ENCODE results near the gene SCAP.
A peak's percentile ranks its signal among the peaks of the same experiment; 100 is the strongest.

SCAP gene

DNA sequence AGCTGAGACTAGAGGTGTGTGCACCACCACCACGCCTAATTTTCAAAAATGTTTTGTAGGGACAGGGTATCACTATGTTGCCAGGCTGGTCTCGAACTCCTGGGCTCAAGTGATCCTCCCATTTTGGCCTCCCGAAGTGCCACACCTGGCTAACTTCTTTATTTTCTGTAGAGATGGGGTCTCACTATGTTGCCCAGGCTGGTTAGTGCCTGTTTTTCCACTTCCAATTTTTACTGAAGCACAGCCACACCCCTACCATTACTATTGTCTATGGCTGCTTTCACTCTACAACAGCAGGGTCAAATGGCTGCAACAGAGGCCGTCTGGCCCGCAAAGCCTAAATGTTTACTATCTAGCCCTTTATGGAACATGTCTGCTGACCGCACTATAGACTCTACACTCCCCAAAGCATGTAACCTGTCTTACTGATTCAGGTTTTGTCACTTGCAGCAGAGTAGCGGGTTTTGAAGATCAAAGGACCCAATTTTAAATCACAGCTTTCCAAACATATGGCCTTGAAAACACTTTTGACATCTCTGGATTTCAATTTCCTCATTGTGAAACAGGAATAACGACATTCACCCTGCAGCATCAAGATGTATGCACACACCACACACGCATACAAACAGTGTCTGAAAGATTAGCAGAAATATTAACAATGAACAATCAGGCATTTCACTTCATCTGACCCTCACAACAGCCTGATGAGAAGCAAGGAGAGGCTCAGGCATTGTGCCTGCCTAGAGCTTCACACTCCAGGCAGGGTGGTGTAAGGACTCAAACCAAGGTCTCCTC lies 46.1 kb downstream of the SCAP start:
- DNase-seq = no peak

DNA sequence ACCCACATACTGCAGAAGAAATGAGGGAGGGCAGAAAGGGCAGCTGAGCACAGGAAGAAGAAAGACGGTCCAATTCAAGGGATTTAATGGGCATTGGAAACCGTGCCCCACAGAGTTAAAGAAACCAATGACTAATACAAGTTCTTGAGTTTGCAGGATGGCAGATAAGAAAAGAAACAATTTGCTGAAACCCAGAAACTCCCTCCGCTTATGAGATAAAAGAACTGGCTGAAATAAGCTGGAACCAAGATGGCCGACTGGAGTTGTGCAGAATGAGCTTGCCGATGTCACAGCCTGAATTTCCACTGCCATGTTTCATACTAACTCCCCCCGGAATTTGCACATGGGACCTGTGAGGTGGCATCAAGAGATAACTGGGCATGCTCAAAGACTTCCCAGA lies 47.1 kb downstream of the SCAP start:
- no peak for DNase-seq

DNA sequence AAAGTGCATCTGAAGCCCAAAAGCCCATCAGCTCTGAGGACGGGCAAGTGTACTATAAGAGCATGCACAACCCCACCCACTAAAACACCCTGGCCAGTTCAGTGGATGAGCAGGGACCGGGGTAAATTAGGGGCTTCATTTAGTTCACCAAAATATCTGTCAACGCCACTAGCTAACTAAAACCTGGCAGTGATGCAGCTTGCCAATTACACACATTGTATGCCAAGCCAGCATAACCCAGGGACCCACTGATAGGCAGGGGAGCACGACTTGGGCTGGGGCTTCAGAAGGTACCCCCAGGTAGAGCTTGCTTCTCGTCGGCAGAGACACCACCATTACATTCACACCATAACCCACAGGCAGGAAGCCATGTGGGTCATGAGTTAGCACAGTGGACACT lies 47.9 kb downstream of the SCAP start:
- no peak for DNase-seq

DNA sequence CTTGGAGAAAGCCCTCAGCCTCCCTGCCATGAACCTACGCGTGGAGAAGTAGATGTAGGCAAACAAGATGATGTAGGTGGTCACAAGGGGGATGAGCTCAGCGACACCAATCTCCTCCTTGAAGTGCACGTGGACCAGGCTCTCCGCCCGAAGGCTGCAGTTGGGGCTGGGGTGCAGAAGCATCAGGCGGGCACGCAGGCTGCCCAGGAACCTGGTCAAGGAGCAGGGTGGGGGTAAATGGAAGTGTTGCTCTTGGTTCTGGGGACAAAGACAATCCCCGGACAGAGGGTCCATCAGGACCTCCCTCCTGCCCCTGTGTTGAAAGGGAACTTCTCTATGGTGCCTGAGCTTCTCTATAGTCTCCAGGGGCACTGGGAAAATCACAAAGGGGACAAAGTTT lies 49.8 kb downstream of the SCAP start:
- DNase-seq = no peak

DNA sequence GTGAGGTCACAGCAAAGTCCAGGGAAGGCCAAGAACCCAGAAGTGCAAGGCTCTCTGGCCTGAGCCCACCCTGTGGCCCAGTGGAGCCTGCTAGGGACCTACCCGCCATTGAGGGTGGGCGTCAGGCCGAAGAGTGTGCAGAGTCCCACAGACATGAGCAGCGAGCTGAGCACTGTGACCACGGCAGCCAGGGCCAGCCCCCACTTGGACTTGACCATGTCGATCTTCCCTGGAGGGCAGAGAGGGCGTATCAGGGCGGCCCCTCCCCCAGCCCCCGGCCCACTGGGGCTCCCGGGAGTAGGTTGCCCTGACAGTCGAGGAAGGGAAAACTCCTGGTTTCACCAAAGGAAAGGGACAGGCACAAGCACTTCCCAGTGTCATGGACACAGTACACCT lies 50.4 kb downstream of the SCAP start:
- DNase-seq = no peak

DNA sequence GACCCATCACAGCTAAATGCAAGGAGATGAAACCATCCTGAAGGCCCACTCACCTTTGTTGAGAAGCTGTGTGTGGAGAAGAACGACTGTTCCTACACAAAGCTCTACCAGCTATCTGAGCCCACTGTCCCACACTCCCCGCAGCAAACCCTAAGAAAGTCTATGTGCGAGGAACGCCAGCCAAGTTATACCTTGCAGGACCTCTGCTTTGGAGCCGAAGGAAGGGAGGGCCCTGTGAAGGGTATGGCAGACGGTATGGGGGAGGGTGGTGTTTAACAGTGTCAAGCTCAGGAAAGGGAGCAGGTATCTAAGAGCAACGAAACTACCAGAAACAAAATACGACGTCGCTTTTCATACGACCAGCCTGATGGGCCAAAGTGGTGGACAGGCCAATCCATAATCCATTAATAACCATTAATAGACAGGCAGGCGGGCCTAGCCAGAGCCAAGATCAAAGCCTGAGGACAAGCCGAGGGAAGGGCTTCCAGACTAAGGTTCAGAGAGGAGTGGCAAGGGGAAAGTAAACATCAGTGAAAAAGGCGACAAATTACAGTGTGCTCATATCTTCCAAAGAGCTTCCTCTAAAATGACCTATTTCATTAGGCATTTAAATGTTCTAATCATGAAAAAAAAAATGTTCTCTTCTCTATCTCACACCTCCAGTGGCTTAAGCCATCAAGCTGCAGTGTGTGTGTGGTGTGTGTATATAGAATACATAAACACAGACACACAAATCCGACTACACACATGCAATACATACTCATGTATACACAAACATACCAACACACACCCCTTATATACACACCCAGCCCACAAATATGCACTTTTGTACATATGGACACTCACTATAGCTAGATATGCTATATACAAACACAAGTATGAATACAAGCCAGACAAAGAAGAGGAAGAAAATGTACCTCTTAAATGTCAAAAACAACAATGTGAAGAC lies 51.0 kb downstream of the SCAP start:
- DNase-seq = no peak

DNA sequence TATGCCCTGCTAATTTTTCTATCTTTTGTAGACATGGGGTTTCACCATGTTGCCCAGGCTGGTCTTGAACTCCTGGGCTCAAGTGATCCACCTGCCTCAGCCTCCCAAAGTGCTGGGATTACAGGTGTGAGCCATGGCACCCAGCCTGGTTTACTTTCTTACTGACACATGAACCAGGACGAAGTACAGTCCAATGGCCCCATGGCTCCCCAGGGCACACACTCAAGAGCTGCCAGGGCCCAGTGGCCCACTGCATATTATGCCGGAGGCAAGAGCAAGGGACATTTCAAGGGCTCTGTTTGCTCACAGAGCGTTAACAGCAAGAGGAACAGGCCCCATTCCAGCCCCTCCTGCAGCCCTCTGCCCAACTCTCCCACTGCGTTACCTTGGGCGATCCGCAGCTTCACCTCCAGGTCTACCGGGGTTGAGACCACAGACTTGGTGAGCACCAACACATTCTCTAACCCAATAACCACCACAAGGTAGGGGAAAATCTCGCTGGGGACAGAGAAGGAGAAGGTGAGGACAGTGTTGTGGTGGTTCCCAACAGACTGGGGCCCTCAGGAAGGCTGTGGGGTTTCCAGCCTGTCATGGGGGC lies 52.1 kb downstream of the SCAP start:
- DNase-seq = no peak

DNA sequence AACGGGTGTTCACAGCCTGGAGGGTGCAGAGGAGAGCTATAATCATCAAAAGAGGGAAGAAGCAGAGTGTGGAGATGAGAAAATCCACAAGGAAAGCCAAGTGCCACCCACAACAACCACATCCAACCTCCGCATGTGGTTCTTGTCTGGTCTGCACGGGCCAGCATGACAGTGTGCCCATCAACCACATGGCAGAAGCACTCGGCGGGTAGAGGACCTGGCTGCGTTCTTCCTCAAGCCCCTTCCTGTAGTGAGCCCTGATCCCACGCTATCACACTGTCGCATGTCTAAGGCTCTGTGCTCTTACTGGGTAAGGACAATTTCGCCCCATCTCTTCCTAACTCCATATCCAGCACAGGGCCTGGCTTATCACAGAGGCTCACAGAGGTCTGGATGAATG lies 53.0 kb downstream of the SCAP start:
- DNase-seq = no peak

DNA sequence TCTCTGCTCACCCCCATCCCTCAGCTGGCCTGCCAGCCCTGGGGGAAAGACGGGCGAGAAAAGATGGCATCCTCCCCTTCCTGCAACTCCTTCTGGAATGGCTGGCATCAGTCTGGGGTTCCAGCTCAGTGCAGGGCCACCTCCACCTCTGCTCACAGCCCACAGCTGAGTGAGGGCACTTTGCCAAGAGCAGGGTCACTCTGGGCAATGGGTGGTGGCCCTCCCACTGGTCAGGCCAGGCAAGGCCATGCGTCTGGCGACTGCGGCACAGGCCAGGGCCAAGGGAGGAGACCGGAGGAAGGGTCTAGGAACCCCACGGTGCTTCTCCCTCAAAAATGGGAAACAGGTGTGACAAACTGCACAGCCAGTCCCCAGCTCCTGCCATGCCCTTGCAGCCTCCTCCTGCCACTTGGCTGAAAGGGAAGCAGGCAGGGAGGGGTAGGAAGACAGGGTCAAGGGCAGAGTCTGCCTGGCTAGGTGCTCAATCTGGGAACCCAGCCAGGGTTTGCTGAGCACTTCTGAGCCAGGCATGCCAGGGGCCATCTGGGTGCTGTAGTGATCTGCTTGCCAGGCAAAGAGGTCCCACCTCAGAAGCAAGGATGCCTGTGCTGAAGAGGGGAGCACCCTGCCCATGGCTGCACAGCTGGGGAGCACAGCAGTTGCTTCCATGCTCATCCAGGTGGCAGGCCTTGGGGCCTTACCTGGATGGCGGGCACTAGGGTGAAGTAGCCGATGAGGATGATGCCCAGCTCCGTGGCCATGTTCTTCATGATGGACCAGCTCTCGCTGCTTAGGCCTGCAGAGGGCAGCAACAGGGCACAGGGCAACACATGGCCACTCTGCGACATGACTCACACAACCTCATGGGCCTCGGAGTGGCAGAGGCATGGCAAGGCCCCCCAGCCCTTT lies 53.7 kb downstream of the SCAP start:
- peak; percentile 17 for DNase-seq

DNA sequence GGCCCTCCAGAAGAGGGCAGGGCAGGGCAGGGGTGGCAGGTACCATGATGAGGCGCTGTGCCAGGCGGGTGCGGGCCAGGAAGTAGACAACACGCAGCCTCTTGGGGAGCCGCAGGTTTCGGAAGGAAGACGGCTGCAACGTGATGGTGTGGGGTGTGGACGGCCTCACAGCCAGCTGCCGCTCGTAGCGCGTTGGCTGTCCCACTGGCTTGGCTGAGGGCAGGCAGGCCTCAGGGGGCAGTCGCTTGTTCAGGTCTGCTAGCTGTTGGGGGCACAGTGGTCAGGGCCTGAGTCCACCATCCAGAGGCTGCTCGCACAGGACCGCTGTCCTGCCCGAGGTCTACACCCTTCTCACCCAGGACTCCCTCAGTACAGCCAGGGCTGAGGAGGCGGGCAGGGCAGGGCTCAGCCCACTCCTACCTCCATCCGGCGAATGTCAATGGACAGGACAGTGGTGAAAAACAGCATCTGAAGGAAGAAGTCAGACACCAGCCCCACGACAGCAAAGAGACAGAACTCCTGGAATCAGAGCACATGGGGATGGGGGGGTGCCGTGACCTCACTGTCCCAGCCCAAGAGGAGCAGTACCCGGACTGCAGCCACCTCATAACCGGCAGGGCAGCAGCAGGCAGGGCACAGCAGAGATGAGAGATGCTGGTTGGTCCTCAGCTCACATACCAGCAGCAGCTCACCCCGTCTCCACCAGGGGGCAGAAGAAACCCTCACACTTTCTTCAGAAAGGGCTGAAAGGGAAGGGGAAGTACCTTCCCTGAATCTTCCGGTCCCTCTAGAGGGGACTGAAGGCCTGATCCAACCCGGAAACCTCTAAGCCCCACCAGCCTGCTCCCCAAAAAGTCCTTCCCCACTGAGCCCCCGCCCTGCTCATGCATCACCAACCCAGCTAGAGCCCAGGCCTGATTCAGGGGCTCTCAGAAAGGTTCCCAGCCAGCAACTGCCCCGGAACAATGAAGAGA lies 54.9 kb downstream of the SCAP start:
- peak; percentile 60 for DNase-seq

DNA sequence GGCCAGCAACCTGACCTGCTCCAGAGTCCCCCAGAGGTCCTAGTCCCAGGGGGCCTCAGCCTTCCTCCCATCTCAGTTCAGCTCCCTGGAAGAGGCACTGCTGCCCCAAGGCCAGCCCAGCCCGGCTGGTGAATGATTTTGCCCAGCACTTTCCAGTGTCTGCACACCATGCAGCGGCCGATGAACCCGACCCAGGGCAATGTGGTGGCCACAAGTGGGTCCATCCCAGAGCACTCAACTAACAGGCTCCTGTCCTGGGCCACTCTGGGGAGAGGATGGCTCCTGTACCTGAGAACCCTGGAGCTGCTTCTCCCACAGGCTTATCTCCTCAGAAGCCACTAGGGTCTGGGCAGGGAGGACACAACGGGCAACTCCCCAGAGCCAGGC lies 55.7 kb downstream of the SCAP start:
- DNase-seq = no peak

DNA sequence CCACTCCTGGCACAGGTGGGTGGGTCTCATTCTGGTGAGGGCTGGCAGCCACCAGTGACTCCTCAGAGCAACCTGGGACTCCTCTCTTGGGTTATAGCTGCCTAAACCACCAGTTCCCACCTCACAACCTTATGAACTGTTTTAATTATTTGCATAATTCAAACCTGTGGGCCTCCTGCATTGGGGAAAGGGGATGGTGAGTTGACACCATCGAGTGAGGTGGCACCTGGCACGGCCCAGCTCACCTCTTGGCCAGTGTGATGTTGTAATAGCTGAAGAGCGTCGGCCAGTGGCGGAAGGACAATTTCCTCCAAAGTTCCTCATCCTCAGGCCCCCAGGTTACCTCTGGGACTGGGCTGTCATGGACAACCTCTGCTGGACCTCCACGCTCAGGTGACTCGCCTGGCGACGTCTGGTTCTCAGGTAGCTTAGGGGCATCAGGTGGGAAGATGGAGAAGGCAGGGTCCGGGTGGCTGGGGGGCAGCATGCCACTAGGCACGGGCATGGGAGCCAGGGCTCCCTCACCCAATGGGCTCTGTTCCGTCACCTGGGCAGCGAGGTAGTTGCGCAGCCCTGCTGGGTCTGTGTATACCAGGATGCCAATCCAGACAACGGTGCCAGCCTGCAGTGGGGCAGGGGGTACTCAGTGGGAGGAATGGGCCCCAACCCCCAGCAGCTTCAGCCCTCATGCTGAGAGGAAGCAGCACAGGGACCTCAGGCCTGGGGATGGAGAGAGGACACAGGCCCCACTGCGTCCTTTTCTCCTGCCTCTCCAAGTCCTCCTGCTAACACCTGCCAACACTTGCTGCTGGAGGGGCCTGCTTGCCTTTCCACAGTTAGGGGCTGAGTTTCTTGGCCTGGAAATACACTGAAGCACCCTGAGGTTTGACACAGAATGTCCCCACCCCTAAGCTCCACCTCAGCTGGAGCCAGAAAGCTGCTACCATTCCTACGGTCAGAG lies 56.4 kb downstream of the SCAP start:
- no peak for DNase-seq

DNA sequence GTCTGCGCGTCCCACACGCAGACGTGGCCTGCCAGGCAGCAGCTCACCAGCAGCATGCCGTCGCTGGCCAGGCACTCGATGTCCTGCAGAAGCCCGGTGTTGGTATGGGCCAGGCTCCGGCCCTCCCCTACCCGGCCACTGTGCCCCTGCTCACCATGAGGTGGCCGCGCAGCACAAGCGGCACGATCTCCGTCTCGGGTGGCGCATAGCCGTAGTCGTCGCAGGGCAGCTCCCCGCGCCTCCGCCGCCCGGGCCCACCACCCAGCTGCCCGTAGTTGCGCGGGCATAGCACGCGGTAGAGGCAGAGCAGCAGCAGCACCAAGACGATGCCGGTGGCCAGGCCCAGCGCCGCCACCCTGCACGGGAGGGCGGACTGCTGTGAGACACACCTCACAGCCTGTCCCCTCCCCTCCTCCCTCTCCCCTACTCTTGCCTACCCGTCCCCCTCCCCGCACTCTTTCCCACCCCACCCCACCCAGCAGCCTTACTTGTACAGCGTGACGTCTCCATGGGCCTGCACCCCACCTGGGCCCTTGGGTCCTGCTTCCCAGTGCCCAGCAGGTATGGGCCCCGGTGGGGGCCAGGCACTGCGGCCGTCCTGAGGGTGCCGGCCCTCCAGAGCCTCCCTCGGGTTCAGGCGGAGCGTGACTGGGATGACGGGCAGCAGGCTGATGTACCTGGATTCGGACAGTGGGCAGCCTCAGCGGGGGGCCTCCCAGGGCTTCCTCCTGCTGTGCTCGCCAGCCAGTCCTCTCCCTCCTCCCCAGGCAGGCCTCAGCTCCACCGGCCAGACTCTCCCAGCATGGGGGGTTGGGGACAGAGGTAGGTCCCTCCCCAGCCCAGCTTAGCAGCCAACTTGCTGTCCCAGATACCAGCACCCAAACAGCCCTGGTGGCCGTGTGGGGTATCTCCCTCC lies 57.3 kb downstream of the SCAP start:
- DNase-seq = no peak

DNA sequence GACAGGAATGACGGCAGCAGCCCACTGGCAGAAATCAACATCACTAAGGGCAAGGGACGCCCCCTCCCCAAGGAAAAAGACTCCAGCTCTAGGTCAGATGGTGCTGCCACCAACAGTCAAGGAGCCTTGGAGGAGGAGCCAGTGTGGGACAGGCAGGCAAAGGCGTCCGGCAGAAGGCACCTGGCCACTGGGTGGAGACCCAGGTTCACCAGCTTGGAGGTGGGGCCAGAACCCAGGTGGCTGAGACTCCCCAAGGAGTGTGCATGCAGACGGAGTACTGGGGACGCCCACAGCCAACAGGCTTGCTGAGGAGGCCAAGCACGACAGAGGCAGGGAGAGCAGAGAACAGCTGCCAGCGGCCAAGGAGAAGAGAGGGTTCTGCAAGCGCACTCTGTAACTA lies 59.7 kb downstream of the SCAP start:
- DNase-seq = no peak

DNA sequence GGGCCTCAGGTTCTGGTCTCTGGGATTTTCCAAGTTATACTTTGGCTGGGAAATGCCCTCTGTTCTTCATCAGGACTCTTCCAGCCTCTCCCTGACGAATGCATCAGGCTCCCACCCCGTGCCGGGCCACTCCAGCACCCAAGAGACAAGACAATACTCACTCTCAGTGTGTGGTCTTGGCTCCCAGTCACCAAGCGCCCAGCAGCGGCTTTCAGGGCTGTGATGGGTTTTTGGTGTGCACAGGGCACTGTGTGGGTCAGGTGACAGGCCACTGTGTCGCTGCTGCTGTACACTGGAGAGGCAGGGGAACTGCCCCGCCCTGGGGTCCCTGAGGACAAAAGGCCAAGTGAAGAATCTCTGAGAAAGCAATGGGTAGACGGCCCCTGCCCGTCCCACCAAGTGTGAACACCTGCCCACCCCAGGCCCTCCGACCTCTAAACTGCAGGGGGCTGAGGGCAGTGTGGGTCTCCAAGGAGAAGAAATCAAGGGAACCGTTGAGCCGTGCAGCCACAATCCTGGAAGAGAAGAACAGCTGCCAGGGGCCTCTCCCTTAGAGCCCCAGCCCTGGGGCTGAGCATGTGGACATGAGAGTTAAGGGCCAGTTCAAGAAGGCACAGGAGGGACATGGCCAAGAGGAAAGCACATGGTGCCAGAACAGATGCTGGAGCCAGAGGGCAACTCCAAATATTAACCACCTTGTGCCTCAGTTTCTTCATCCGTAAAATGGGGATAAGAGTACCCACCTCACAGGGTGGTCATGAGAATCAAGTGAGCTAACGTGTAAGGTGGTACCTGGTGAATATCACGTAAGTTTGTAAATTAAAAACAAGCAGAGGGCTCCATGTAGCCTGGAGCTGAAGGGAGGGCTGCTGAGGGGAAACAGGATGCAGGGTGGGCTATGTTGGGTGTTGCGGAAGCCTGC lies 60.8 kb downstream of the SCAP start:
- no peak for DNase-seq

DNA sequence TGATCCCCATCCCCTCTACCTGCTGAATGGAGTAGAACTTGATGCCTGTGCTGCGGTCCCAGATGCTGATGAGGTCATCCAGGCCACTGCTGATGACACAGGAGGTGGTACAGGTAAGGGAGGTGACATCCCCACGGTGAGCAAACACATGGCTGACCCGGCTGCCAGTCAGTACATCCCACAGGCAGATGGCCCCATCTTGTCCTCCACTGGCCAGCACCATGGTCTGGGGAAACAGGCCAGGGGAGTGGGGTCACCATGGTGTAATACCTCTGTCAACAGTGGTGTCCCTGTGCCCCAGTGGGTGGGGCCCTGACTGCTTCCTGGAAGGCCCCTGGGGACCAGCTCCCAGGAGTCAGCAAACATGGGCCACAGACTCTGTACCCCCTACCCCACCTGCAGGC lies 61.6 kb downstream of the SCAP start:
- DNase-seq = no peak

DNA sequence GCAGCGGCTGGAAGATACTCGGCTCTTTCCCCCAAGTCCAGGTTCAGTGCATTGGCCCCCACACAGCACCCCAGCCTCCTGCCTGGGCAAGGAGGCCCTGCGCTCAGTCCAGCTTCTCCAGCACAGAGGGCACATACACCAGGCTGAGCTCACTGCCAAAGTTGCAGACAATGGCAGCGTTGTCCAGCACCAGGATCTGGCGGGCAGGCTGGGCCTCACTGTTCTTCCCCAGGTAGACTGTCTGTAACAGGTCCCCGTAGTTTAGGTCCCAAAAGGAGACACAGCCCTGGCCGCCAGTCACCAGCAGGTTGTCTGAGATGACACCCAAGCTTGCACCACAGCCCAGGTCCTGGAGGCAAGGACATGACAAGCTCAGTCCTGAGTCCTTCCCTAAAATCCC lies 62.0 kb downstream of the SCAP start:
- DNase-seq = no peak

Data from NCI-H1092 treated with DMSO at 0.1 percent for 48 hours (cell line).